ENCODE measurements around the gene RCC1.
"Not testable (repeated sequence)": the region's sequence is repeated elsewhere in the genome, so short reads cannot be mapped to it uniquely, and the experiment has no call there.

RCC1 gene

GRCh38 chr1:28470146-28470545, 35.7 kb upstream of the RCC1 start:
- no peak for ATAC-seq
- TF ChIP-seq TOX (CRISPR knock-in tag; IDR thresholded peaks at IDR 0.05; ENCODE audit: borderline replicate concordance) (no peak), RARB (CRISPR knock-in tag; IDR thresholded peaks at IDR 0.05) (no peak), ZNF70 (CRISPR knock-in tag; IDR thresholded peaks at IDR 0.05) (no peak), PPARA (CRISPR knock-in tag; IDR thresholded peaks at IDR 0.05; ENCODE audit: borderline replicate concordance) (no peak)

DNA sequence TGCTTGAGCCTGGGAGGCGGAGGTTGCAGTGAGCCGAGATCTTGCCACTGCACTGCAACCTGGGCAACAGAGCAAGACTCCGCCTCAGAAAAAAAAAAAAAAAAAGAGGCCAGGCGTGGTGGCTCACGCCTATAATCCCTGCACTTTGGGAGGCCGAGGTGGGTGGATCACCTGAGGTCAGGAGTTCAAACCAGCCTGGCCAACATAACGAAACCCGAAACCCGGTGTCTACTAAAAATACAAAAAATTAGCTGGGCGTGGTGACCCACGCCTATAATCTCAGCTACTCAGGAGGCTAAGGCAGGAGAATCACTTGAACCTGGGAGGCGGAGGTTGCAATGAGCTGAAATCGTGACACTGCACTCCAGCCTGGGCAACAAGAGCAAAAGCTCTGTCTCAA, 26.3 kb upstream of the RCC1 start:
- ATAC-seq = not testable (repeated sequence)

GRCh38 chr1:28480308-28480707, 25.5 kb upstream of the RCC1 start:
- no peak for ATAC-seq
- no peak for TF ChIP-seq TOX (CRISPR knock-in tag; IDR thresholded peaks at IDR 0.05; ENCODE audit: borderline replicate concordance)
- no peak for TF ChIP-seq PPARA (CRISPR knock-in tag; IDR thresholded peaks at IDR 0.05; ENCODE audit: borderline replicate concordance)
- TF ChIP-seq, protein P1, sequence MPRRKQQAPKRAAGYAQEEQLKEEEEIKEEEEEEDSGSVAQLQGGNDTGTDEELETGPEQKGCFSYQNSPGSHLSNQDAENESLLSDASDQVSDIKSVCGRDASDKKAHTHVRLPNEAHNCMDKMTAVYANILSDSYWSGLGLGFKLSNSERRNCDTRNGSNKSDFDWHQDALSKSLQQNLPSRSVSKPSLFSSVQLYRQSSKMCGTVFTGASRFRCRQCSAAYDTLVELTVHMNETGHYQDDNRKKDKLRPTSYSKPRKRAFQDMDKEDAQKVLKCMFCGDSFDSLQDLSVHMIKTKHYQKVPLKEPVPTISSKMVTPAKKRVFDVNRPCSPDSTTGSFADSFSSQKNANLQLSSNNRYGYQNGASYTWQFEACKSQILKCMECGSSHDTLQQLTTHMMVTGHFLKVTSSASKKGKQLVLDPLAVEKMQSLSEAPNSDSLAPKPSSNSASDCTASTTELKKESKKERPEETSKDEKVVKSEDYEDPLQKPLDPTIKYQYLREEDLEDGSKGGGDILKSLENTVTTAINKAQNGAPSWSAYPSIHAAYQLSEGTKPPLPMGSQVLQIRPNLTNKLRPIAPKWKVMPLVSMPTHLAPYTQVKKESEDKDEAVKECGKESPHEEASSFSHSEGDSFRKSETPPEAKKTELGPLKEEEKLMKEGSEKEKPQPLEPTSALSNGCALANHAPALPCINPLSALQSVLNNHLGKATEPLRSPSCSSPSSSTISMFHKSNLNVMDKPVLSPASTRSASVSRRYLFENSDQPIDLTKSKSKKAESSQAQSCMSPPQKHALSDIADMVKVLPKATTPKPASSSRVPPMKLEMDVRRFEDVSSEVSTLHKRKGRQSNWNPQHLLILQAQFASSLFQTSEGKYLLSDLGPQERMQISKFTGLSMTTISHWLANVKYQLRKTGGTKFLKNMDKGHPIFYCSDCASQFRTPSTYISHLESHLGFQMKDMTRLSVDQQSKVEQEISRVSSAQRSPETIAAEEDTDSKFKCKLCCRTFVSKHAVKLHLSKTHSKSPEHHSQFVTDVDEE (CRISPR knock-in tag; IDR thresholded peaks at IDR 0.05) = no peak
- TF ChIP-seq ZC3H10 (CRISPR knock-in tag; IDR thresholded peaks at IDR 0.05) = no peak
- TF ChIP-seq SNAI2 (CRISPR knock-in tag; IDR thresholded peaks at IDR 0.05) = no peak
- no peak for TF ChIP-seq OSR1 (CRISPR knock-in tag; IDR thresholded peaks at IDR 0.05)
- TF ChIP-seq CSDC2 (CRISPR knock-in tag; IDR thresholded peaks at IDR 0.05) = no peak
- no peak for TF ChIP-seq GLIS3 (CRISPR knock-in tag; IDR thresholded peaks at IDR 0.05)
- no peak for TF ChIP-seq PATZ1 (CRISPR knock-in tag; IDR thresholded peaks at IDR 0.05; ENCODE audit: borderline replicate concordance)
- no peak for TF ChIP-seq ZNF565 (CRISPR knock-in tag; conservative IDR thresholded peaks at IDR 0.05; ENCODE audit: low read depth)
- no peak for TF ChIP-seq ZFP30 (CRISPR knock-in tag; IDR thresholded peaks at IDR 0.05)
- TF ChIP-seq ESRRG (CRISPR knock-in tag; IDR thresholded peaks at IDR 0.05) = no peak

DNA sequence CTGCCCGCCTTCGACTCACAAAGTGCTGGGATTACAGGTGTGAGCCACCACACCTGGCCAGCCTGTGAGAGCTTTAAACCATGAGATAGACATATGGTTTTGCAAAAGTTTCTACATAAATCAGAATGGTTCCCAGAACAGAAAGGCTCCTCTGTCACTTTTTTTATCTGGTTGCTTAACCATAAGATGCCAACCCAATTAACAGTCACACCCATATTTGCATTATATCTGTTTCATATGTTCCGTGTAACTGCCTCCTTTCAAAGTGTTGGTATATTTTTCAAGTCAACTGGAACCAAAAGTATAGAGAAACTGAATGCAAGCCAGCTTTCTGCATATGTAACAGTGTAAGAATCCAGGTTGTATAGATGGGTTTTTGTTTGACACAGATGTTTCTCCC, 23.7 kb upstream of the RCC1 start:
- no peak for ATAC-seq

More for the DNA sequence above, 23.7 kb upstream of the RCC1 start:
- TF ChIP-seq TOX (CRISPR knock-in tag; IDR thresholded peaks at IDR 0.05; ENCODE audit: borderline replicate concordance) = no peak
- TF ChIP-seq CSRNP3 (CRISPR knock-in tag; IDR thresholded peaks at IDR 0.05) = no peak
- TF ChIP-seq ARNTL (CRISPR knock-in tag; IDR thresholded peaks at IDR 0.05; ENCODE audit: borderline replicate concordance, low read depth) = no peak
- TF ChIP-seq ZNF70 (CRISPR knock-in tag; IDR thresholded peaks at IDR 0.05) = no peak
- TF ChIP-seq ZFP30 (CRISPR knock-in tag; IDR thresholded peaks at IDR 0.05) = no peak
- TF ChIP-seq GLIS3 (CRISPR knock-in tag; IDR thresholded peaks at IDR 0.05) = no peak
- no peak for TF ChIP-seq ZNF8 (CRISPR knock-in tag; IDR thresholded peaks at IDR 0.05)
- no peak for TF ChIP-seq CREB5 (CRISPR knock-in tag; IDR thresholded peaks at IDR 0.05; ENCODE audit: low read depth)
- no peak for TF ChIP-seq CSDC2 (CRISPR knock-in tag; IDR thresholded peaks at IDR 0.05)
- no peak for TF ChIP-seq OSR1 (CRISPR knock-in tag; IDR thresholded peaks at IDR 0.05)
- no peak for TF ChIP-seq SNAI2 (CRISPR knock-in tag; IDR thresholded peaks at IDR 0.05)
- TF ChIP-seq ZNF565 (CRISPR knock-in tag; conservative IDR thresholded peaks at IDR 0.05; ENCODE audit: low read depth) = no peak
- TF ChIP-seq PPARA (CRISPR knock-in tag; IDR thresholded peaks at IDR 0.05; ENCODE audit: borderline replicate concordance) = no peak
